HG02885 (cell line): ENCODE data around the gene PTPN6.

Experiments used
- ATAC-seq: cut with Tn5 transposase; IDR thresholded peaks from one replicate; pipeline ENCODE4 v1.9.1; 2021; ENCODE audit warnings: mild to moderate bottlenecking; ENCODE audit not compliant: unreplicated experiment, poor library complexity

The PTPN6 gene

DNA sequence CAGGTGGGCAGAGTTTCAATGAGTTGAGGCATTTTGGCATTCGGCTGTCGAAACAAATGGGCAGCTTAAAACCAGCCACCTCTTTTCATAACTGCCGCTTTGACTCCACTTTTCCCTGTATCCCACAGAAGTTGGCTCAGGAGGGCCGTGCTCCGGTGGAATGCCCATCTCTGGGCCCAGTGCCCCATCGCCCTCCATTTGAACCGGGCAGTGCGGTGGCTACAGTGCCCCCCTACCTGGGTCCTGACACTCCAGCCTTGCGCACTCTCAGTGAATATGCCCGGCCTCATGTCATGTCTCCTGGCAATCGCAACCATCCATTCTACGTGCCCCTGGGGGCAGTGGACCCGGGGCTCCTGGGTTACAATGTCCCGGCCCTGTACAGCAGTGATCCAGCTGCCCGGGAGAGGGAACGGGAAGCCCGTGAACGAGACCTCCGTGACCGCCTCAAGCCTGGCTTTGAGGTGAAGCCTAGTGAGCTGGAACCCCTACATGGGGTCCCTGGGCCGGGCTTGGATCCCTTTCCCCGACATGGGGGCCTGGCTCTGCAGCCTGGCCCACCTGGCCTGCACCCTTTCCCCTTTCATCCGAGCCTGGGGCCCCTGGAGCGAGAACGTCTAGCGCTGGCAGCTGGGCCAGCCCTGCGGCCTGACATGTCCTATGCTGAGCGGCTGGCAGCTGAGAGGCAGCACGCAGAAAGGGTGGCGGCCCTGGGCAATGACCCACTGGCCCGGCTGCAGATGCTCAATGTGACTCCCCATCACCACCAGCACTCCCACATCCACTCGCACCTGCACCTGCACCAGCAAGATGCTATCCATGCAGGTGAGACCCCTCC lies 12.6 kb upstream of the PTPN6 start:
- ATAC-seq = no peak

DNA sequence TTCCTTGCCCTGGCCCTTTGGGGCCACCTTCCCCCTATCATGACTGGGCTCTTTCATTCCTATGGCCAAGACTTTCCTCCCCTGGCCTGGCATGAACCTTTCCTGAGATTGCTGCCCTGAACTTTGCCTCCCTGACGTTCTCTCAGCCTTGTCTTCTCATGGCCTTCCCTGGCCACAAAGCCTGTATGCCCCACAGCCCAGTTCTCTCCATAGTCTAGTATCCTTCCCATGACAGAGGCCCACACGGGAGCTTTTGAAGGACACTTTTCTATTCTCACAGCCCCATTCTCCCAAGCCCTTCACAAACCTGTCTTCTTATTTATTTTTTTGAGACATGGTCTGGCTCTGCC lies 12.0 kb upstream of the PTPN6 start:
- ATAC-seq = no peak

- no peak for ATAC-seq
Measured at GRCh38 chr12:6941267-6941666, 9.9 kb upstream of the PTPN6 start.

- ATAC-seq = no peak
Measured at GRCh38 chr12:6941782-6942181, 9.4 kb upstream of the PTPN6 start.

GRCh38 chr12:6942331-6942665 lies 8.9 kb upstream of the PTPN6 start:
- ATAC-seq = no peak

DNA sequence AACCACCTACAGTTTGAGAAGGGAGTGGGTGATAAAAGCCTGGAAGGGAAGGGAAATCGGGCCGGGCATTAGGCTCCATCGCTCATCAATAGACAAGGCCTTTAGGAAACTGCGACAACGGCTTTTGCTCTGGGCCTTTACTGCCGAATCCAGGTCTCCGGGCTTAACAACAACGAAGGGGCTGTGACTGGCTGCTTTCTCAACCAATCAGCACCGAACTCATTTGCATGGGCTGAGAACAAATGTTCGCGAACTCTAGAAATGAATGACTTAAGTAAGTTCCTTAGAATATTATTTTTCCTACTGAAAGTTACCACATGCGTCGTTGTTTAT lies 7.8 kb upstream of the PTPN6 start:
- peak; percentile 29 for ATAC-seq

GRCh38 chr12:6943722-6944380 lies 7.3 kb upstream of the PTPN6 start, which contains the start of the genes C12orf57 and RNU7-1:
Gene C12orf57, plus strand, starts transcription at chr12:6944022. Its CDS starts 100 bp downstream, at chr12:6944122.
Gene RNU7-1, plus strand, starts transcription at chr12:6943816.
- ATAC-seq = peak; percentile 42

DNA sequence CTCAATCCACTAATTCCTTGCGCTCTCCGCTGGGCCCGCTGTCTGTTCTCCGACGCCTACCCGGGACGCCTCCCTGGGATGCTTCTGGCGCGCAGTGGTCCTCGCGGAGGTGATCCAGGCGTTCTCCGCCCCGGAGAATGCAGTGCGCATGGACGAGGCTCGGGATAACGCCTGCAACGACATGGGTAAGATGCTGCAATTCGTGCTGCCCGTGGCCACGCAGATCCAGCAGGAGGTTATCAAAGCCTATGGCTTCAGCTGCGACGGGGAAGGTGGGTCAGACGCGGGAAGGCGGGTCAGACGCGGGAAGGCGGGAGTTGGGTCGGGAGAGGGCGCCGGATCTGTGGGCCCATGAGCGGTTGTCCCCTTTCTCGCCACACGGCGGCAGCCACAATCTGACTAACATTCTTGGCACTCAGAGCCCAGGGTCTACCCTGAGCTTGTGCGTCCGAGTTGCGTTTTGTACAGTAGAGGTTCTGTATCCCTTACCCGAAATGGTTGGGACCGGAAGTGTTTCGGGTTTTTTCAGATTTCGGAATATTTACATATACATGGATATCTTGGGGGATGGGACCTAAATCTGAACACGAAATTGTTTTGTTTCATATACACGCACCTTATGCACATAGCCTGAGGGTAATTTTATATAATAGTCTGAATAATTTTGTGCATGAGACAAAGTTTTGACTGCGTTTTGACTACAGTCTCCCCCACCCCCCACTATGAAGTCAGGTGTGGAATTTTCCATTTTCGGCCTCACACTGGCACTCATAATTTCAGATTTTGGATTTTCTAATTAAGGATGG lies 6.6 kb upstream of the PTPN6 start:
- peak; percentile 55 for ATAC-seq

DNA sequence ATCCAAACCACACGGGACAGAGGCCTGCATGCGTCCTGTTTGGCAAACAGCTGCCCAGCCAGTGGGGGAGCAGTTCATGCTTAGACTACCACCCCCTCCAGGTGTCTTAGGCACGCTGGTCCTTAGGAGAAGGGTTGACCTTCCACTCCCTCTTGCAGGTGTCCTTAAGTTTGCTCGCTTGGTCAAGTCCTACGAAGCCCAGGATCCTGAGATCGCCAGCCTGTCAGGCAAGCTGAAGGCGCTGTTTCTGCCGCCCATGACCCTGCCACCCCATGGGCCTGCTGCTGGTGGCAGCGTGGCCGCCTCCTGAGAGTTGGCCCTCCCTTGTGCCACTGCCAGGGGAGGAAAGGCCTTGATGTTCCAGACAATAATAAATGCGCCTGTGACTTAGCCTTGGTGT lies 5.5 kb upstream of the PTPN6 start:
- no peak for ATAC-seq

DNA sequence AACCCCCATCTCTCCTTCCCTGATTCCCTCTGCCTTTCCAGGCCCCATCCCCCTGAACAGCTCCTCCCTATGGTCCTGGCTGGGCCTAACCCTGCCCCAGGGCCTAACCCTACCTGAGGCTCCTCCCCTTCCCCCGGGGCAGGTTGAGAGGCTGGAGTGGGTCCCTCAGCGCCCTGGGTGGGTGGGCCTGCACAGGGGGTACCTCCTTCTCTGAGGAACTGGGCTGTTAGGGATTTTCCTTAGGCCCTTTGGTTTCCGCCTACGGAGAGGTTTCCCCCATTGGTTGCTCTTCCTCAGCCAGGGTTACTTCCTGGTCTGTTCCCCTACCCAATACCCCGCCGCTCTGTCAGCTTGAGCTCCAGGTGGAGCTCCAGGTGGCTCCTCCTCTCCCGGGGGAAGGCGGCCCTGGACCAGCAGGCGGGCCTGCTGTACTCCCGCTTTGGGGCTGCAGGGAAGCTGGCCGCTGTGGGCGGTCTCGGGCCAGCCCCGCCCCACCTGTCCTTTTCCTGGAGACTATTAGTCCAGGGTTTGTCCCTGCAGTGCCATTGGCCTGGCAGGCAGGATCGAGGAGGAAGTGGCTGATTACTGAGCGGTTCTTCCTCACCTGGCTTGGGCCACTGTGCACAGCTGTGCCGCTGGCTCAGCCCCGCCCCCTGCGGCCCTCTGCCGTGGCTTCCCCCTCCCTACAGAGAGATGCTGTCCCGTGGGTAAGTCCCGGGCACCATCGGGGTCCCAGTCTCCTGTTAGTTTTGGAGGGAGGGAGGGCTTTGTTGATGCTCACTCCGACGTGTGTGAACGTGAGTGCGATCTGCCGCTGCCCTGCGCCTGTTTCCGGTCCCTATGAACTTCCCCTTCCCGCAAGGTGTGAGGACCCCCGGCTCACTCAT lies 4.9 kb upstream of the PTPN6 start:
- ATAC-seq = no peak

DNA sequence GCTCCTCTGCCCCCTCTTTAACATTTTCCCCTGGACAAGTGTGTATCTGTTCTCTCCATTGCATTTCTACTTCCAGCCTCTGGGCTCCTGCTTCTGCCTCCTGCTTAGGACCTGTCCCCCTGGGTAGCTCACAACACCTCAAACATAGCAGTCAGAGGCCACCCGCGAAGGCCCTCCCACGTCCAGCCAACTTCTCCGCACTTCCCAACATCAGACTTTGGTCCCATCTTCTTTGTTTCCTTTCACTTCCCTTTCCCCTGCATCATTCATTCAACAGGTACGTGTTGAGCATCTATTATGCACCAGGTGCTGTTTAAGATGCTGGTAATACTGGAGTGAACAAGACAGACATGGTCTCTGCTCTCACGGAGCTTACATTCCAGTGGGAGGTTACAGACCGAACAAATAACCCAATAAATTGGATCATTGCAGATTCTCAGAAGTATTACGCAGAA lies 4.2 kb upstream of the PTPN6 start:
- ATAC-seq = no peak

GRCh38 chr12:6947615-6948014 lies 3.5 kb upstream of the PTPN6 start:
- ATAC-seq = no peak

DNA sequence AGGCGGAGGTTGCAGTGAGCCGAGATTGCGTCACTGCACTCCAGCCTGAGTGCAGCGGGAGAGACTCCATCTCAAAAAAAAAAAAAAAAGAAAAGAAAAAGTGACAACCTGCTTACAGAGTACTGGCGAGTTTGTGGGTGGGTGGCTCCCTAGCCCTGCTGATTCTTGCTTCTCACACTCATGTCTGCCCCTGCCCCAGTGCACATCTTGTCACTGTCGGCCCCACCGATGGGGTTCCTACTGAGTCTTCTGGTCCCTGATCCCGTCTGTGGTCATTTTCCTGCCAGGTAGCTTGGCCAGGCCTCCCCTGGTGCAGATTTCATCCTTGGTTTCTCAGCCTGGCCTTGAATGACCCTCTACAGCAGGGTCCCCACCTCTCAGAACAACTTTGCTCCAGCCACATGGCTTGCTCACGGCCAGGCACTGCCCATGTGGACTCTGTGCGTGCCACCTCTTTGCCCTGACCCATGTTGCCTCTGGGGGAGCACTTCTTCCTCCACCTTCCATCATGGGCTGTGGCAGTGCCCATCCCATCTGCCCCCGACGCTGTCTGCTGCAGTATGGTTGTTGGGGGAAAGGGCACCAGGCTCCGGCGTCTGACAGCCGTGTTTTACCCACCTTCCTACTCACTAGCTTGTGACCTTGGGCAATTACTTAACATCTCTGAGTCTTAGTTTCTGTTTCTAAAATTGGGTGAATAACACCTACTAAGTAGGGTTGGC lies 2.1 kb upstream of the PTPN6 start:
- no peak for ATAC-seq

- no peak for ATAC-seq
Measured at GRCh38 chr12:6950401-6950801, 755 bp upstream of the PTPN6 start.

- no peak for ATAC-seq
Measured at GRCh38 chr12:6951551-6952120, 480 bp downstream of the PTPN6 start.

GRCh38 chr12:6952121-6952862 lies 1.1 kb downstream of the PTPN6 start:
- ATAC-seq = no peak

DNA sequence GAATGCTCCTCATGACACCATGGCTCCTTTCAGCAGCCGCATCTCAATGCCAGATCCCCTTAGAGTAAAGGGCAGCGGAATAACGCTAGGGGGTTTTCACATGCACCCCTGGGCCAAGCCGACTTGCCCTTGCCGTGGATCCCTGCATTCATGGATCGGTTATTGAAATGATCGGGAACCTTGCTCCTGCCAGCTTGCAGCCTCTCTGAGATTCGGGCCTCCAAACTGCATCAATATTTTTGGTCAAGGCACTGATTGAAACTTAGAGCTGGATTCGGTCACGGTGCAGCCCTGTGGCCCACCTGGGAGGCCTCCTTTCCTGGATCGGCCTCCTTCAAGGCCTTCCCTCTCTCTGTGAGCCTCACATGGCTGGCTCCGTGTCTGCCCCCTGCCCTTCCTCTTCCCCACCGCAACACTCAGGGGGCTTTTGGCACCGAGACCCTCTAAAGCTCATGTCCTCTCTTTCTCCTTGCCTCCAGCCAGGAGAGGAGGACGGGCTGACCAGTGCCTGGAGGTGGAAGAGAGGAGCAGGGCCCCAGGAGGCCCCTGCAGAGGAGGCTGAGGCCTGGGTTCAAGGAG lies 1.8 kb downstream of the PTPN6 start:
- no peak for ATAC-seq
